ENCODE measurements around the gene RBBP7.

RBBP7 gene

DNA sequence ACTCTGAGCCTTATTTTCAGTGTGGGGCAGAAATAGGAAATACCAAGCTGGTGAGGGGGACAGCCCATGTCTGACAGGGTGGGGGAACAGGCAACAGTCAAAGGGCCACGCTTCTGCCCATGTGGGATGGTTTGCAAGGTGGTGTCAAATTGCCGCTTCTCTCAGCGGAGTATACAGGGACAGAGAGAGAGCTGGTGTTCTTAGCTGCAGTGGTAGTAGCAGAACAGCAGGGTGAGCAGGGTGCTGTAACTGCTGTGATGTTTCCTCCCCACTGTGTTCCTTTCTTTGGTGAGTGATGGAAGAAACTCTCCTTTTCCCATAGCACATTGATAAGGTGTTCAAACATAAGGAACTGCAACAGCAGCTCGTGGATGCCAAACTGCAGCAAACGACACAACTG is 37.9 kb downstream of the RBBP7 start:
- Histone ChIP-seq H3K9ac (no peak overlapping the region), H3K4me2 (no peak overlapping the region), H4K20me1 (ENCODE audit: insufficient read depth) (no peaks in the 10 kb centered on the region), H3K4me3 (IDR thresholded peaks at IDR 0.05; ENCODE audit: insufficient read depth, low read depth, low read length) (no peak overlapping the region), H3K36me3 (ENCODE audit: insufficient read depth) (no peaks in the 10 kb centered on the region), H3K27me3 (ENCODE audit: insufficient read depth, low read depth) (no peaks in the 10 kb centered on the region), H3K79me2 (ENCODE audit: insufficient read depth, low read depth) (no peaks in the 10 kb centered on the region), H3K27ac (no peak overlapping the region), H2AFZ (ENCODE audit: low read depth) (no peak overlapping the region), H3K4me1 (ENCODE audit: low read depth, poor library complexity, severe bottlenecking) (no peaks in the 10 kb centered on the region)
- TF ChIP-seq, protein P1, sequence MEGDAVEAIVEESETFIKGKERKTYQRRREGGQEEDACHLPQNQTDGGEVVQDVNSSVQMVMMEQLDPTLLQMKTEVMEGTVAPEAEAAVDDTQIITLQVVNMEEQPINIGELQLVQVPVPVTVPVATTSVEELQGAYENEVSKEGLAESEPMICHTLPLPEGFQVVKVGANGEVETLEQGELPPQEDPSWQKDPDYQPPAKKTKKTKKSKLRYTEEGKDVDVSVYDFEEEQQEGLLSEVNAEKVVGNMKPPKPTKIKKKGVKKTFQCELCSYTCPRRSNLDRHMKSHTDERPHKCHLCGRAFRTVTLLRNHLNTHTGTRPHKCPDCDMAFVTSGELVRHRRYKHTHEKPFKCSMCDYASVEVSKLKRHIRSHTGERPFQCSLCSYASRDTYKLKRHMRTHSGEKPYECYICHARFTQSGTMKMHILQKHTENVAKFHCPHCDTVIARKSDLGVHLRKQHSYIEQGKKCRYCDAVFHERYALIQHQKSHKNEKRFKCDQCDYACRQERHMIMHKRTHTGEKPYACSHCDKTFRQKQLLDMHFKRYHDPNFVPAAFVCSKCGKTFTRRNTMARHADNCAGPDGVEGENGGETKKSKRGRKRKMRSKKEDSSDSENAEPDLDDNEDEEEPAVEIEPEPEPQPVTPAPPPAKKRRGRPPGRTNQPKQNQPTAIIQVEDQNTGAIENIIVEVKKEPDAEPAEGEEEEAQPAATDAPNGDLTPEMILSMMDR (conservative IDR thresholded peaks at IDR 0.05; ENCODE audit: low read depth, low read length), result no peak

DNA sequence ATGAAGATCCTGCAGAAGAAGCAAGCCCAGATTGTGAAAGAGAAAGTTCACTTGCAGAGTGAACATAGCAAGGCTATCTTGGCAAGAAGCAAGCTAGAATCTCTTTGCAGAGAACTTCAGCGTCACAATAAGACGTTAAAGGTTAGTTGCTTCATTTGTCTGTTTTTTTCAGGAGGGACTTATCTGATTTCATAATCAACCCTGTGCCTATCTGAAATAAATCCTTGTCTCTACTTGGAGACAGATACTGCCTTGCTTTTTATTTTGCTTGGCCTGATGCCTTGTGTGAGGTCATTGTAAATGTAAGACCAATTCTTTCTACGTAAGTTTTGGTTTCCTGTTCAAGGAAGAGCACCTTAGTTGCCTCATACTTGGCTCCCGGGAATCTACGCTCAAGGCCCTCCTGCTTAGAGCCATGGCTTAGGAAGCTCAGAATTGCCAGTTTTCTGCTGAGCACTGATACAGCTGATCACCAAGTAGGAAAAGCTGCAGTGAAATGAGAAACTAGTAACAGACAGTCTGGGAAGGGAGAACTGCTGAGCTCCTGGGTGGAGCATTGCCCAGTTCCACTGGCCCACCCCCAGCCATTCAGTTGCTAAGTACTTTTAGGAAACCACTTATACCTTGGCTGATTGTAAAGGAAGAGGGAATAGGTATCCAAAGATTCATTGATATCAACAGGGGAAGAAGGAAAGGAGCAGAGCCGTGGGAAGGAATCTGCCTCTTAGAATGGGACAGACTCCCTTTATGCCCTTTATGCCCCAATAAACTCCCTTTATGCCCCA is 41.8 kb downstream of the RBBP7 start:
- Histone ChIP-seq H3K27ac (no peak overlapping the region), H3K79me2 (ENCODE audit: insufficient read depth, low read depth) (no peaks in the 10 kb centered on the region), H3K4me1 (ENCODE audit: low read depth, poor library complexity, severe bottlenecking) (peaks cover 23% of the 10 kb centered on the region), H3K9ac (no peak overlapping the region), H3K4me2 (no peak overlapping the region), H2AFZ (ENCODE audit: low read depth) (no peak overlapping the region), H3K4me3 (IDR thresholded peaks at IDR 0.05; ENCODE audit: insufficient read depth, low read depth, low read length) (no peak overlapping the region), H3K36me3 (ENCODE audit: insufficient read depth) (no peaks in the 10 kb centered on the region; the same call in 1 of the 2 replicates), H4K20me1 (ENCODE audit: insufficient read depth) (no peaks in the 10 kb centered on the region), H3K27me3 (ENCODE audit: insufficient read depth, low read depth) (no peaks in the 10 kb centered on the region)
- TF ChIP-seq, protein P1 (conservative IDR thresholded peaks at IDR 0.05; ENCODE audit: low read depth, low read length), result no peak

DNA sequence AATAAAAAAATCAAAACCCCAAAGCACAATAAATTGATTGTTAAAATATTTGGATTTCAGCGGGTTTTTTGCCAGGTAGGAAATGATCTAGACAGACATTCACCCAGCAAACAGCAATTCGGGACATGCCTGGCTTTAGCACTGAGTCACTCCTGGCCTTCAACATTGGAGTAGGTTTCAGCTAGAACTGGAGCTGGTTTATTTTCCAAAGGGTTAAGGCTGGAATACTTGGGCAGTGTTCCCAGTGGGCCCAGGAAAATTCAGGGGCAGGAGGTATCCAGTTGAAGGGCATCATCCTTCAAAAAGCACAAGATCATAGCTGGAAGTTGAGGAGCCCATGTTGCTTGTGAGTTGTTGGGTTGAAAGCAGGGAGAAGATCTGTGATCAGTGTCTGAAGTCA is 42.9 kb downstream of the RBBP7 start:
- H3K36me3 ChIP-seq (ENCODE audit: insufficient read depth), result no peaks in the 10 kb centered on the region; the same call in 1 of the 2 replicates

DNA sequence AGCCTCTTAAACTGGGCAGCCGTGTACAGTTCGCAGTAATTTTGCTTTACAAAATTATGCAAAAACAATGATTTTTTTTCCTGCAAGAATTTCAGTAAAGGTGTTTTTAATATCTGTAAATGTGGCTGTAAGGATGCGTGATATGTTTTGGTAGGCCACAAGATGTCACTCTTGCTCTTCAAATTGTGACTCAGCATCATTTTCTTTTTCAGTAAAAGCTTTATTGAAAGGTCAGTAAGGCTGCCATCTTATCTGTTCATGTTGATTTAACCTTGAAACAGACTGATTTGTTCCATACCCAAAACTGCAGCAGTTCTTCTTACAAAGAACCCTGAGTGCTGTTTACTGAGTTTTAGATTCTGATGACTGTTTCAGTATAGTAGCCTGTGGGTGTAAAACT is 44.0 kb downstream of the RBBP7 start:
- no peak overlapping the region for H2AFZ ChIP-seq (ENCODE audit: low read depth)
- no peaks in the 10 kb centered on the region for H3K79me2 ChIP-seq (ENCODE audit: insufficient read depth, low read depth)
- peaks cover 23% of the 10 kb centered on the region for H3K4me1 ChIP-seq (ENCODE audit: low read depth, poor library complexity, severe bottlenecking)
- H3K4me3 ChIP-seq (IDR thresholded peaks at IDR 0.05; ENCODE audit: insufficient read depth, low read depth, low read length), result no peak overlapping the region
- TF ChIP-seq, protein P1 (conservative IDR thresholded peaks at IDR 0.05; ENCODE audit: low read depth, low read length), result peak; percentile 52
- no peaks in the 10 kb centered on the region; the same call in 1 of the 2 replicates for H3K36me3 ChIP-seq (ENCODE audit: insufficient read depth)
- H3K27me3 ChIP-seq (ENCODE audit: insufficient read depth, low read depth), result no peaks in the 10 kb centered on the region
- H4K20me1 ChIP-seq (ENCODE audit: insufficient read depth), result no peaks in the 10 kb centered on the region
- H3K27ac ChIP-seq, result peak overlapping the region; percentile 58
- H3K9ac ChIP-seq, result peak overlapping the region; percentile 39; the same call in 1 of the 2 replicates
- H3K4me2 ChIP-seq, result no peak overlapping the region

More for the DNA sequence above, 42.9 kb downstream of the RBBP7 start:
- H3K27me3 ChIP-seq (ENCODE audit: insufficient read depth, low read depth), result no peaks in the 10 kb centered on the region
- TF ChIP-seq, protein P1 (conservative IDR thresholded peaks at IDR 0.05; ENCODE audit: low read depth, low read length), result no peak
- H2AFZ ChIP-seq (ENCODE audit: low read depth), result no peak overlapping the region
- H3K4me3 ChIP-seq (IDR thresholded peaks at IDR 0.05; ENCODE audit: insufficient read depth, low read depth, low read length), result no peak overlapping the region
- no peaks in the 10 kb centered on the region for H4K20me1 ChIP-seq (ENCODE audit: insufficient read depth)
- H3K4me2 ChIP-seq, result no peak overlapping the region
- H3K9ac ChIP-seq, result no peak overlapping the region
- H3K79me2 ChIP-seq (ENCODE audit: insufficient read depth, low read depth), result no peaks in the 10 kb centered on the region
- H3K27ac ChIP-seq, result no peak overlapping the region; the same call in 1 of the 2 replicates
- H3K4me1 ChIP-seq (ENCODE audit: low read depth, poor library complexity, severe bottlenecking), result peaks cover 23% of the 10 kb centered on the region

Data from KMS-11 (cell line).